Left lung (tissue), 10 donors: ENCODE results near the gene GPC6. TPM values are rescaled to one million over a fixed set of nuclear protein-coding genes. Genes with fewer than 3 reads are reported as not detected.

Source experiments
- ATAC-seq: fragments of 200-7000 bp; cut with Tn5 transposase; one replicate; pipeline ENCODE4 v1.9.1; 2020; ENCODE audit warnings: moderate library complexity
- DNase-seq, 4 donors: peaks; one replicate each; pipeline ENCODE4 v3.0.0-alpha.2; 2013 to 2020
- H3K27ac ChIP-seq, 2 donors: fragments of 200-600 bp; sonication (generic) in 1 of 2; one replicate each; pipeline versions ENCODE4 v1.5.0 to v1.8.0; 2020 to 2021
- H3K27me3 ChIP-seq, 2 donors: fragments of 200-600 bp; sonication (generic) in 1 of 2; one replicate each; pipeline versions ENCODE4 v1.5.0 to v1.8.0; 2020 to 2021
- H3K36me3 ChIP-seq, 2 donors: fragments of 200-600 bp; sonication (generic) in 1 of 2; one replicate each; pipeline versions ENCODE4 v1.5.0 to v1.8.0; 2020 to 2021
- H3K4me1 ChIP-seq, 2 donors: fragments of 200-600 bp; one replicate each; pipeline ENCODE4 v1.8.0; 2021
- H3K4me3 ChIP-seq, 2 donors: fragments of 200-600 bp; sonication (generic) in 1 of 2; one replicate each; pipeline versions ENCODE4 v1.5.0 to v1.8.0; 2020 to 2021; ENCODE audit warnings: mild to moderate bottlenecking in 1 of 2
- H3K9me3 ChIP-seq, 2 donors: fragments of 200-600 bp; sonication (generic) in 1 of 2; one replicate each; pipeline versions ENCODE4 v1.5.0 to v1.8.0; 2020 to 2021
- CTCF ChIP-seq, 2 donors: fragments of 200-600 bp; sonication (generic) in 1 of 2; IDR thresholded peaks; one replicate each; pipeline versions ENCODE4 v1.5.0 to v1.8.0; 2021; ENCODE audit warnings: antibody characterized with exemption in 2 of 2
- intact Hi-C, 2 donors: fragments of 100-400 bp; cut with DNase I; formaldehyde crosslinking; loops; one replicate each; pipeline versions ENCODE4 v1.11.2 to v1.14.2; 2022
- polyA plus RNA-seq, 6 donors: library from polyadenylated mRNA; unstranded; fragments of 120-200 nt; gene quantifications; one replicate each; pipeline ENCODE4 v1.2.1, GENCODE V29; 2013; ENCODE audit not compliant: insufficient read length in 6 of 6
- total RNA-seq, 2 donors: library from RNA; stranded (reverse); fragmentation: NEBNext Ultra II Directional; extraction: Animal tissue kit (Norgen Biotek cat#: 25700); gene quantifications; one replicate each; pipeline ENCODE4 v1.2.1, GENCODE V29; 2021
- donor health status: DM: no; HTN: yes; CAD: no.
- donor health status: DM: no; HTN: no; CAD: no.

Gene GPC6
- total and polyA plus RNA-seq, 8 donors: 9.6 to 25.8 (median 21.1) TPM

DNA sequence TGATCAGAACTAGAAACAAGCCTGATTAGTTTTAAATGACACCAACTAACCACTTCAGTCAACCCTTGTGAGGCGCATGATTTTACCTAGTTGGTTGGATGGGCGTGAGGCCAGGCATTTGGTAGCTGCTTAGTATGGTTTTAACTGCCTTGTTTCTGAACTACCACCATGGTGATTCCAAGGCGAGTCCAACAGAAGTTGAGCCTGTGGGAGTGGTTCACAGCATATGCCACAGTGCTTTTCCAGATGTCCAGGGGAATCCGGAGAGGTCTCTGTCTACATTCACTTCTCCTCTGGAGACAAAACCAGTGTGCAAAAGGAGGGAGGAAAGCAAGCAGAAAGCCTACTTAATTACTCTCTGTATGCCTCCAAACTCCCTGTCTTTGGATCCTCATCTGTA lies 524.1 kb downstream of the GPC6 start:
- no peak overlapping the region for H3K27ac ChIP-seq
- ATAC-seq (no peak), DNase-seq (no peak)
- no peak for TF ChIP-seq CTCF (IDR thresholded peaks at IDR 0.05)
- no peaks in the 10 kb centered on the region for H3K9me3 ChIP-seq
- H3K4me3 ChIP-seq: no peak overlapping the region
- no peaks in the 10 kb centered on the region for H3K27me3 ChIP-seq
- no peaks in the 10 kb centered on the region for H3K4me1 ChIP-seq
- no peaks in the 10 kb centered on the region for H3K36me3 ChIP-seq
- intact Hi-C loops: no loop called here

- no peak for DNase-seq
- no peaks in the 10 kb centered on the region for H3K27me3 ChIP-seq
- ATAC-seq: no peak
- no peak for TF ChIP-seq CTCF (IDR thresholded peaks at IDR 0.05)
- no peaks in the 10 kb centered on the region for H3K9me3 ChIP-seq
- no peaks in the 10 kb centered on the region for H3K36me3 ChIP-seq
- no peak overlapping the region for H3K27ac ChIP-seq
- no peaks in the 10 kb centered on the region for H3K4me1 ChIP-seq
- intact Hi-C loops: no loop called here
- no peak overlapping the region for H3K4me3 ChIP-seq
Measured at GRCh38 chr13:93751117-93751516, 524.5 kb downstream of the GPC6 start.

DNA sequence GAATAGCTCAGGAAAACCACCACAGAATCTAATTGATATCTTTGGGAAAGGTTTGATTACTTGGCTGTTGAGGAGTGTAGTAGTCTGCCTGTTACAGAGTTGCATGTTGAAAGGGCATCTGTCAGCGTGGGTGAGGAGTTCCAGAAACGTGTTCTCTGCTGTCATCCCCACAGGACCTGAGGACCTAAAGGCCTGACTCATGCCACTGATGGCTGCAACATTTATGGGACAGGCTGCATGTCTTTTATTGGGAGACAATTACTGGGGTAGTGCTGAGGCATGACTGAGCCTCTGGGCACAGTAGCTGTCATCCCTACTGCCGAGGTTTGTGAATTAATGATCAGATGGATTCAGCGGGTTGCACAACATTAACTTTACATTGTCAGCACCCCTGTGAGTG lies 525.9 kb downstream of the GPC6 start:
- intact Hi-C loops: no loop called here
- Histone ChIP-seq H3K4me1 (no peaks in the 10 kb centered on the region), H3K27ac (no peak overlapping the region), H3K4me3 (no peak overlapping the region), H3K36me3 (no peaks in the 10 kb centered on the region), H3K9me3 (no peaks in the 10 kb centered on the region), H3K27me3 (no peaks in the 10 kb centered on the region)
- TF ChIP-seq CTCF (IDR thresholded peaks at IDR 0.05): no peak
- no peak for ATAC-seq
- no peak for DNase-seq

GRCh38 chr13:93753639-93754038 lies 527.0 kb downstream of the GPC6 start:
- intact Hi-C loops: no loop called here
- TF ChIP-seq CTCF (IDR thresholded peaks at IDR 0.05): no peak

GRCh38 chr13:93755341-93755740 lies 528.7 kb downstream of the GPC6 start:
- Histone ChIP-seq H3K4me1 (no peaks in the 10 kb centered on the region), H3K27me3 (no peaks in the 10 kb centered on the region), H3K36me3 (no peaks in the 10 kb centered on the region), H3K9me3 (no peaks in the 10 kb centered on the region), H3K27ac (no peak overlapping the region), H3K4me3 (no peak overlapping the region)
- intact Hi-C loops: no loop called here
- no peak for TF ChIP-seq CTCF (IDR thresholded peaks at IDR 0.05)
- no peak for ATAC-seq
- DNase-seq: no peak

More at GRCh38 chr13:93753639-93754038, 527.0 kb downstream of the GPC6 start:
- Histone ChIP-seq H3K9me3 (no peaks in the 10 kb centered on the region), H3K36me3 (no peaks in the 10 kb centered on the region), H3K27ac (no peak overlapping the region), H3K27me3 (no peaks in the 10 kb centered on the region), H3K4me3 (no peak overlapping the region), H3K4me1 (no peaks in the 10 kb centered on the region)
- DNase-seq (no peak), ATAC-seq (no peak)
